ENCODE measurements around the gene POP4. TPM values are rescaled to one million over a fixed set of nuclear protein-coding genes. Genes with fewer than 3 reads are reported as not detected.

The POP4 gene
- polyA plus RNA-seq, 1 donor from 2014 or later, result 101 TPM

DNA sequence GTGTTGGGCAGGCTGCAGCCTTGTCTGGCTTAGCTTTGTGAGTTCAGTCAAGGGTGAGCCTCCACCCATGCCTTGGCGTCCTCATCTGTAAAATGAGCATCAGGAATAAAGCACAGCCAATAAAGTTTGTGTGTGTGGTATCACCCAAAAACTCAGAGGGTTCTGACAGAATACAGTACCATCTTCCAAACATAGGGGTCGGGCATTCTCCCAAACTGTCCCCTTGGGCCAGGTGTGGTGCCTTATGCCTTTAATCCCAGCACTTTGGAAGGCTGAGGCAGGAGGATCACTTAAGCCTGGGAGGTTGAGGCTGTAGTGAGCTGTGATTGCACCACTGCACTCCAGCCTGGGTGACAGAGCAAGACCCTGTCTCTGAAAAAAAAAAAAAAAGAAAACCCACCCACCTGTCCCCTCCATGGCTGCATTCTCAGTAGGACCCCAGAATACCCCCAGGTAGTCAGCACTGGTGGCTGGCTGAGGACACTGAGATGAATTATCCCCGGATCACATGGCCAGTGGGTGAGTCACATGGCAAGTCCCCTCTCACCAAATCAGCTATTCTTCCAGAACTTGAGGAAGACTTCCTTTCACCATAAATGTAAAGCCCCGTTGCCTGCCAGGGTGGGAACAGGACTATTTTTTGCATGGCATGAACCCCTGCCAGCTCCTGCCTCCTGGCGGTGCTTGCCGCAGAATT is 18.6 kb downstream of the POP4 start:
- H3K4me2 ChIP-seq (ENCODE audit: low read length), result no peak overlapping the region
- TF ChIP-seq TAF1 (IDR thresholded peaks at IDR 0.05; ENCODE audit: low read depth), result no peak
- TF ChIP-seq EP300 (conservative IDR thresholded peaks at IDR 0.05; ENCODE audit: poor library complexity, severe bottlenecking), result no peak
- no peak for TF ChIP-seq MXI1 (conservative IDR thresholded peaks at IDR 0.05; ENCODE audit: poor library complexity, severe bottlenecking)
- no peak for TF ChIP-seq CTCF (IDR thresholded peaks at IDR 0.05; ENCODE audit: poor library complexity, severe bottlenecking)
- no peak for TF ChIP-seq EZH2 (IDR thresholded peaks at IDR 0.05; ENCODE audit: borderline replicate concordance, insufficient read depth, low read length, poor library complexity, severe bottlenecking)
- no peak for TF ChIP-seq RAD21 (conservative IDR thresholded peaks at IDR 0.05)
- TF ChIP-seq SMC3 (conservative IDR thresholded peaks at IDR 0.05; ENCODE audit: poor library complexity), result no peak
- no peak for TF ChIP-seq POLR2AphosphoS5 (IDR thresholded peaks at IDR 0.05)
- TF ChIP-seq, protein P1, sequence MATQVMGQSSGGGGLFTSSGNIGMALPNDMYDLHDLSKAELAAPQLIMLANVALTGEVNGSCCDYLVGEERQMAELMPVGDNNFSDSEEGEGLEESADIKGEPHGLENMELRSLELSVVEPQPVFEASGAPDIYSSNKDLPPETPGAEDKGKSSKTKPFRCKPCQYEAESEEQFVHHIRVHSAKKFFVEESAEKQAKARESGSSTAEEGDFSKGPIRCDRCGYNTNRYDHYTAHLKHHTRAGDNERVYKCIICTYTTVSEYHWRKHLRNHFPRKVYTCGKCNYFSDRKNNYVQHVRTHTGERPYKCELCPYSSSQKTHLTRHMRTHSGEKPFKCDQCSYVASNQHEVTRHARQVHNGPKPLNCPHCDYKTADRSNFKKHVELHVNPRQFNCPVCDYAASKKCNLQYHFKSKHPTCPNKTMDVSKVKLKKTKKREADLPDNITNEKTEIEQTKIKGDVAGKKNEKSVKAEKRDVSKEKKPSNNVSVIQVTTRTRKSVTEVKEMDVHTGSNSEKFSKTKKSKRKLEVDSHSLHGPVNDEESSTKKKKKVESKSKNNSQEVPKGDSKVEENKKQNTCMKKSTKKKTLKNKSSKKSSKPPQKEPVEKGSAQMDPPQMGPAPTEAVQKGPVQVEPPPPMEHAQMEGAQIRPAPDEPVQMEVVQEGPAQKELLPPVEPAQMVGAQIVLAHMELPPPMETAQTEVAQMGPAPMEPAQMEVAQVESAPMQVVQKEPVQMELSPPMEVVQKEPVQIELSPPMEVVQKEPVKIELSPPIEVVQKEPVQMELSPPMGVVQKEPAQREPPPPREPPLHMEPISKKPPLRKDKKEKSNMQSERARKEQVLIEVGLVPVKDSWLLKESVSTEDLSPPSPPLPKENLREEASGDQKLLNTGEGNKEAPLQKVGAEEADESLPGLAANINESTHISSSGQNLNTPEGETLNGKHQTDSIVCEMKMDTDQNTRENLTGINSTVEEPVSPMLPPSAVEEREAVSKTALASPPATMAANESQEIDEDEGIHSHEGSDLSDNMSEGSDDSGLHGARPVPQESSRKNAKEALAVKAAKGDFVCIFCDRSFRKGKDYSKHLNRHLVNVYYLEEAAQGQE (IDR thresholded peaks at IDR 0.05; ENCODE audit: borderline replicate concordance), result no peak
- H3K36me3 ChIP-seq (ENCODE audit: insufficient read depth, low read length), result no peaks in the 10 kb centered on the region
- H3K27me3 ChIP-seq (ENCODE audit: insufficient read depth, low read depth, low read length), result no peaks in the 10 kb centered on the region
- H4K20me1 ChIP-seq (ENCODE audit: insufficient read depth), result no peaks in the 10 kb centered on the region
- H3K9me2 ChIP-seq (ENCODE audit: insufficient read depth, low read length), result no peaks in the 10 kb centered on the region
- no peaks in the 10 kb centered on the region for H3K79me2 ChIP-seq (replicated peaks; ENCODE audit: insufficient read depth, low read length)
- no peak overlapping the region for H2AFZ ChIP-seq (ENCODE audit: low read depth, low read length)
- H3K9ac ChIP-seq (ENCODE audit: low read length), result no peak overlapping the region
- H3F3A ChIP-seq (ENCODE audit: insufficient read depth, low read length, poor library complexity, severe bottlenecking), result no peaks in the 10 kb centered on the region
- H3K9me3 ChIP-seq (ENCODE audit: low read length), result no peaks in the 10 kb centered on the region
- H3K27ac ChIP-seq (ENCODE audit: low read length), result no peak overlapping the region
- H3K4me3 ChIP-seq (ENCODE audit: low read length), result no peak overlapping the region

DNA sequence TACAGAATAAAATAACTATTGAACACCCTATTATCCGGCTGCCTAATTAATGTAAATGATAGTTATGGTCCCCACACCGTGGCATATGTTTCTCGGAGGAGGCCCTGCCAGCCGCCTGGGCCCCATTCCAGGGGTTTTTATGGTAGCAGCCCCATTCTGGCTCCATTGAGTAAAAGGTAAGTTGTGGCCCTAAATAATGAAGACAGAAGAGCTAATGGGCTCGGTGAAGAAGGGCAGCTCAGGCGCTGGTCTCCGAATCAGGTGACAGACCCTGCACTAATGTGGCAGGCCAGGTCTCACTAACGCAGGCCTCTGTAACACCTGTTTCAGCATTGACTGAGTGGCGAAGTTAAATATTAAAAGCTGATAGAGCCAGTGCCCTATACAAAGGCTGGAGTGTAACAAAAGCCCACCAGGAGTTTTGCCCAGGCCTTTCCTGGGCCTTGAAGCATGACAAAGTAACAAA is 19.1 kb downstream of the POP4 start:
- TF ChIP-seq, protein P1 (IDR thresholded peaks at IDR 0.05; ENCODE audit: borderline replicate concordance), result no peak
- TF ChIP-seq MXI1 (conservative IDR thresholded peaks at IDR 0.05; ENCODE audit: poor library complexity, severe bottlenecking), result no peak
- no peak for TF ChIP-seq EP300 (conservative IDR thresholded peaks at IDR 0.05; ENCODE audit: poor library complexity, severe bottlenecking)
- TF ChIP-seq CTCF (IDR thresholded peaks at IDR 0.05; ENCODE audit: poor library complexity, severe bottlenecking), result no peak
- no peak for TF ChIP-seq POLR2AphosphoS5 (IDR thresholded peaks at IDR 0.05)
- no peak for TF ChIP-seq EZH2 (IDR thresholded peaks at IDR 0.05; ENCODE audit: borderline replicate concordance, insufficient read depth, low read length, poor library complexity, severe bottlenecking)
- no peak for TF ChIP-seq SMC3 (conservative IDR thresholded peaks at IDR 0.05; ENCODE audit: poor library complexity)
- TF ChIP-seq TAF1 (IDR thresholded peaks at IDR 0.05; ENCODE audit: low read depth), result no peak
- Histone ChIP-seq H3K9me2 (ENCODE audit: insufficient read depth, low read length) (no peaks in the 10 kb centered on the region), H3K79me2 (replicated peaks; ENCODE audit: insufficient read depth, low read length) (no peaks in the 10 kb centered on the region), H3F3A (ENCODE audit: insufficient read depth, low read length, poor library complexity, severe bottlenecking) (no peaks in the 10 kb centered on the region), H3K9ac (ENCODE audit: low read length) (no peak overlapping the region), H4K20me1 (ENCODE audit: insufficient read depth) (no peaks in the 10 kb centered on the region), H3K9me3 (ENCODE audit: low read length) (no peaks in the 10 kb centered on the region), H3K36me3 (ENCODE audit: insufficient read depth, low read length) (no peaks in the 10 kb centered on the region), H3K27me3 (ENCODE audit: insufficient read depth, low read depth, low read length) (no peaks in the 10 kb centered on the region), H3K4me3 (ENCODE audit: low read length) (no peak overlapping the region), H3K27ac (ENCODE audit: low read length) (no peak overlapping the region), H3K4me2 (ENCODE audit: low read length) (no peak overlapping the region), H2AFZ (ENCODE audit: low read depth, low read length) (no peak overlapping the region)
